Astrocyte (in vitro differentiated cells and primary cell): ENCODE results near the gene SHOX.

ENCODE experiments used
- CTCF ChIP-seq: IDR thresholded peaks from 2 replicates; pipeline ENCODE4 v1.5.1; 2011; ENCODE audit warnings: low read depth, mild to moderate bottlenecking, inconsistent platforms, low read length, moderate library complexity; ENCODE audit not compliant: insufficient read depth
- EZH2 ChIP-seq: IDR thresholded peaks from 2 replicates; pipeline ENCODE4 v1.6.1; 2012; ENCODE audit warnings: mild to moderate bottlenecking, low read length, inconsistent platforms; ENCODE audit not compliant: insufficient read depth

DNA sequence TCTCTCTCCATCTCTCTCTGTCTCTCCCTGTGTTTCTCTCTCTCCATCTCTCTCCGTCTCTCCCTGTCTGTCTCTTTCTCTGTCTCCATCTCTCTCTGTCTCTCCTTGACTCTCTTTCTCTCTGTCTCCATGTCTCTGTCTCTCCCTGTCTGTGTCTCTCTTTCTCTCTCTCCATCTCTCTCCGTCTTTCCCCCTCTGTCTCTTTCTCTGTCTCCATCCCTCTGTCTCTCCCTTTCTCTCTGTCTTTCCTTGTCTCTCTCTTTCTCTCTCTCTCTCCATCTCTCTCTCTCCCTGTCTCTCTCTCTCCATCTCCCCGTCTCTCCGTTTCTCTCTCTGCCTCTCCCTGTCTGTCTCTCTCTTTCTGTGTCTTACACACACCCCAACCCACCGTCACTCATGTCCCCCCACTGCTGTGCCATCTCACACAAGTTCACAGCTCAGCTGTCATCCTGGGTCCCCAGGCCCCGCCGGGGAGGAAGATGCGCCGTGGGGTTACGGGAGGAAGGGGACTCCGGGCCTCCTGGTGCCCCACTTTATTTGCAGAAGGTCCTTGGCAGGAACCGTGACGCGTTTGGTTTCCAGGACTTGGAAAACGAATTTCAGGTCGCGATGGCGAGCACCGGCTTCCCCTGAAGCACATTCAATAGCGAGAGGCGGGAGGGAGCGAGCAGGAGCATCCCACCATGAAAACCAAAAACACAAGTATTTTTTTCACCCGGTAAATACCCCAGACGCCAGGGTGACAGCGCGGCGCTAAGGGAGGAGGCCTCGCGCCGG lies 1.2 kb upstream of the SHOX start:
- TF ChIP-seq CTCF, result no peak
- no peak for TF ChIP-seq EZH2
